ENCODE results near the gene VIT.
"Not testable (repeated sequence)": the region's sequence is repeated elsewhere in the genome, so short reads cannot be mapped to it uniquely, and the experiment has no call there.

The VIT gene

GRCh38 chr2:36677996-36678605 lies 18.4 kb upstream of the VIT start:
- DNase-seq = no peak

GRCh38 chr2:36678856-36679255 lies 17.7 kb upstream of the VIT start:
- DNase-seq = no peak

GRCh38 chr2:36680012-36680411 lies 16.5 kb upstream of the VIT start:
- DNase-seq = no peak

GRCh38 chr2:36682562-36682961 lies 13.9 kb upstream of the VIT start:
- no peak for DNase-seq

GRCh38 chr2:36683002-36683401 lies 13.5 kb upstream of the VIT start:
- no peak for DNase-seq

GRCh38 chr2:36688291-36688690 lies 8.2 kb upstream of the VIT start:
- not testable (repeated sequence) for DNase-seq

GRCh38 chr2:36689013-36689412 lies 7.5 kb upstream of the VIT start:
- not testable (repeated sequence) for DNase-seq

- no peak for DNase-seq
These were observed 4.4 kb upstream of the VIT start for GRCh38 chr2:36692121-36692520.

GRCh38 chr2:36693825-36694224 lies 2.7 kb upstream of the VIT start:
- no peak for DNase-seq

- peak; percentile 62 for DNase-seq
These were observed 626 bp upstream of the VIT start for GRCh38 chr2:36695746-36696415.

GRCh38 chr2:36697424-36698066 lies 1.0 kb downstream of the VIT start:
- DNase-seq = no peak

- no peak for DNase-seq
These were observed 2.5 kb downstream of the VIT start for GRCh38 chr2:36698993-36699392.

GRCh38 chr2:36700311-36700710 lies 3.8 kb downstream of the VIT start:
- DNase-seq = no peak

- DNase-seq = peak; percentile 84
These were observed 4.9 kb downstream of the VIT start for GRCh38 chr2:36701391-36701795.

- peak; percentile 71 for DNase-seq
These were observed 5.4 kb downstream of the VIT start for GRCh38 chr2:36701918-36702317.

- DNase-seq = peak; percentile 80
These were observed 6.3 kb downstream of the VIT start for GRCh38 chr2:36702781-36703180.

- peak; percentile 67 for DNase-seq
These were observed 8.1 kb downstream of the VIT start for GRCh38 chr2:36704475-36705150.

GRCh38 chr2:36705326-36706020 lies 9.0 kb downstream of the VIT start:
- DNase-seq = no peak

- no peak for DNase-seq
These were observed 9.7 kb downstream of the VIT start for GRCh38 chr2:36706021-36706876.

- DNase-seq = peak; percentile 60
These were observed 10.5 kb downstream of the VIT start for GRCh38 chr2:36707050-36707449.

GRCh38 chr2:36708041-36708741 lies 11.7 kb downstream of the VIT start:
- peak; percentile 62 for DNase-seq
